ENCODE measurements around the gene ZMAT5.

DNA sequence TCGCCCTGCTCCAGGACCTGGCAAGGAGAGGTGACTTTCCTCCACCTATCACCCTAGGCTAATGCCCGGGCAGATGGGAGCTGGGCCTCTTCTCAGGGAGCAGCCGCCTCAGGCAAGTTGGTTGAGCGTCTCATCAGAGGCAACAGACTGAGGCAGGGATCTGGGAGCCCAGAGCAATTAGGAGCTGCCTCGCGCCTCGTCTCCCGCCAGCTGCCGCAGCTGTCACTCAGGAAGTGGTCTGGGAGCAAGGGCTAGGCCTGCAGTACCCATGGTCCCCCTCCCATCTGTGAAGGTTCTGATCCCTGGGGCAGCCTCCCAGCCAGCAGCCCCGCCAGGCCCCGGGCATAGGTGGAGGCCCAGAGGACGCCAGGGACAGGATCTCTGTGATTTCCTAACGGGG, 51.6 kb downstream of the ZMAT5 start:
- TF ChIP-seq POLR2A (IDR thresholded peaks at IDR 0.05), result no peak
- TF ChIP-seq, protein P1, sequence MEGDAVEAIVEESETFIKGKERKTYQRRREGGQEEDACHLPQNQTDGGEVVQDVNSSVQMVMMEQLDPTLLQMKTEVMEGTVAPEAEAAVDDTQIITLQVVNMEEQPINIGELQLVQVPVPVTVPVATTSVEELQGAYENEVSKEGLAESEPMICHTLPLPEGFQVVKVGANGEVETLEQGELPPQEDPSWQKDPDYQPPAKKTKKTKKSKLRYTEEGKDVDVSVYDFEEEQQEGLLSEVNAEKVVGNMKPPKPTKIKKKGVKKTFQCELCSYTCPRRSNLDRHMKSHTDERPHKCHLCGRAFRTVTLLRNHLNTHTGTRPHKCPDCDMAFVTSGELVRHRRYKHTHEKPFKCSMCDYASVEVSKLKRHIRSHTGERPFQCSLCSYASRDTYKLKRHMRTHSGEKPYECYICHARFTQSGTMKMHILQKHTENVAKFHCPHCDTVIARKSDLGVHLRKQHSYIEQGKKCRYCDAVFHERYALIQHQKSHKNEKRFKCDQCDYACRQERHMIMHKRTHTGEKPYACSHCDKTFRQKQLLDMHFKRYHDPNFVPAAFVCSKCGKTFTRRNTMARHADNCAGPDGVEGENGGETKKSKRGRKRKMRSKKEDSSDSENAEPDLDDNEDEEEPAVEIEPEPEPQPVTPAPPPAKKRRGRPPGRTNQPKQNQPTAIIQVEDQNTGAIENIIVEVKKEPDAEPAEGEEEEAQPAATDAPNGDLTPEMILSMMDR (IDR thresholded peaks at IDR 0.05), result no peak
